Natural killer cell (primary cell): Measurements from ENCODE around the gene HECTD4. TPM values are rescaled to one million over a fixed set of nuclear protein-coding genes. Genes with fewer than 3 reads are reported as not detected.

ENCODE experiments used
- ATAC-seq, 3 donors: fragments of 150-1000 bp in 2 of 3; fragments of 200-7000 bp in 1 of 3; cut with Tn5 transposase; 1 replicate in 1 of 3; 2 replicates in 2 of 3; pipeline ENCODE4 v1.10.0; 2021; ENCODE audit warnings: mild to moderate bottlenecking in 2 of 3, moderate library complexity in 2 of 3
- DNase-seq, 2 donors: peaks; one replicate each; pipeline versions ENCODE4 v3.0.0 to v3.0.0-alpha.2; 2013 to 2021; ENCODE audit warnings: mixed read lengths in 1 of 2
- H3K27ac ChIP-seq: one replicate; pipeline ENCODE4 v1.5.1; 2013; ENCODE audit warnings: mild to moderate bottlenecking, low read length
- H3K27me3 ChIP-seq: one replicate; pipeline ENCODE4 v1.6.1; 2013; ENCODE audit warnings: low read length; ENCODE audit not compliant: control insufficient read depth, insufficient read depth
- H3K36me3 ChIP-seq: one replicate; pipeline ENCODE4 v1.6.1; 2013; ENCODE audit warnings: low read length; ENCODE audit not compliant: control insufficient read depth, insufficient read depth
- H3K4me1 ChIP-seq: one replicate; pipeline ENCODE4 v1.6.1; 2013; ENCODE audit warnings: low read length; ENCODE audit not compliant: control insufficient read depth, insufficient read depth
- H3K4me3 ChIP-seq: one replicate; pipeline ENCODE4 v1.5.1; 2013; ENCODE audit warnings: low read length
- H3K9me3 ChIP-seq: one replicate; pipeline ENCODE4 v1.6.1; 2013; ENCODE audit warnings: low read length; ENCODE audit not compliant: control insufficient read depth, insufficient read depth
- H3K27ac Mint-ChIP-seq, 2 donors: one replicate each; pipeline ENCODE4 v1.8.0; 2022; ENCODE audit warnings: mild to moderate bottlenecking in 2 of 2, mixed read lengths in 2 of 2, moderate library complexity in 1 of 2
- H3K27me3 Mint-ChIP-seq, 2 donors: one replicate each; pipeline ENCODE4 v1.8.0; 2022; ENCODE audit warnings: low read depth in 2 of 2, mixed read lengths in 2 of 2
- H3K36me3 Mint-ChIP-seq: one replicate; pipeline ENCODE4 v1.8.0; 2022; ENCODE audit warnings: mixed read lengths
- H3K4me1 Mint-ChIP-seq, 2 donors: one replicate each; pipeline ENCODE4 v1.8.0; 2022; ENCODE audit warnings: mixed read lengths in 2 of 2
- H3K4me3 Mint-ChIP-seq: one replicate; pipeline ENCODE4 v1.8.0; 2022; ENCODE audit warnings: mild to moderate bottlenecking, moderate library complexity, mixed read lengths
- H3K9me3 Mint-ChIP-seq, 2 donors: one replicate each; pipeline ENCODE4 v1.8.0; 2022; ENCODE audit warnings: mixed read lengths in 2 of 2
- WGBS: methylation state at CpG from one replicate; pipeline ENCODE4 v1.1.7; 2013; ENCODE audit warnings: missing lambda C conversion rate; ENCODE audit not compliant: insufficient coverage; 5-methylcytosine and 5-hydroxymethylcytosine counted together
- intact Hi-C: fragments of 100-400 bp; cut with micrococcal nuclease; formaldehyde crosslinking; loops from one replicate; pipeline ENCODE4 v1.14.2; 2022
- total RNA-seq, 4 donors: library from RNA; stranded (reverse); fragments of 120-200 nt in 1 of 4; gene quantifications; one replicate each; pipeline versions ENCODE4 v1.2.3 to v1.2.4, GENCODE V29; 2013 to 2022
- TF ChIP-seq, protein P1 (sequence below): fragments of 200-600 bp; IDR thresholded peaks from one replicate; pipeline ENCODE4 v1.8.0; 2022; ENCODE audit warnings: antibody characterized with exemption

Gene HECTD4
- total RNA-seq, 3 donors from 2014 or later (not counting 1 experiment from before 2014, with no cell fraction given): 66.9 to 82.6 (median 79.2) TPM

DNA sequence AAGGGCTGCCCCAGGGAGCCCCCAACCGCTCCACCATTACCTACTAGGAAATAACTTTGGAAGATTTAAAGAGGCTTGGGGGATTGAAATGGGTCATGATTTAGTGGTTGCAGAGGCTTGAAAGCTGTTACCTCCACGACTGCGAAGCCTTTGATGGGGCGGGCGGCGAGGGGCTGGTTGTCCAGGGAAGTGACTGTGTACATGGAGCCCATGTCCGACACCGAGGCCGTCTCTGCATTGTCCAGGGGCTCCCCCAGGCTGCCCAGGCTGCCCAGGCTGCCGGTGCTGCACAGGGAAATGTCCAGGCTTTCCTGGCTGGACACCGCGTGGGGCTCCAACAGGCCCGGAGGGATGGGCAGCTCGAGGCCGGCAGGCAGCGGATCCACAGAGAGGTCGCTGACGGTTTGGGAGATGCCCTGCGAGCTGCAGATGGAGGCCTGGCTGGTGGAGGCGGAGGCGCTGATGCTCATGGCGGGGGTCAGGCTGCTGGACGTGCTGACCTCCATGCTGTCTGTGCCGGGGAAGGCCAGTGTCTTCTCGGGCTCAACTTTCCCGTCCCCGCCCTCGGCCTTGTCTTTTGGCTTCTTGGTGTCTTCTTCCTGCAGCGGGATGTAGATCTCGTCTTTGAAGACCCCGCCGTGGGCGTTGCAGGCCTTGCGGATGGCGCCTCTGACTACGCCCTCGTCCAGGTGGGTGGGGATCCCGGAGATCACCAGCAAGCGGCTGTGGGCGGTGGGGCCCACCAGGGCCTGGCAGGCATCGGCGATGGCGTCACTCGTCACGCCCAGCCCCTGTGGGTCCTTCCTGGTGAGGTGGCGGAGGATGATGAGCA is 198.0 kb downstream of the HECTD4 start:
- Histone ChIP-seq H3K27me3 (no peaks in the 10 kb centered on the region), H3K9me3 (no peaks in the 10 kb centered on the region), H3K4me1 (no peaks in the 10 kb centered on the region), H3K4me3 (no peak overlapping the region), H3K27ac (no peak overlapping the region), H3K36me3 (peaks cover 46% of the 10 kb centered on the region)
- Mint-ChIP-seq H3K36me3 (no peaks in the 10 kb centered on the region), H3K27ac (no peak overlapping the region), H3K9me3 (no peaks in the 10 kb centered on the region), H3K4me1 (no peaks in the 10 kb centered on the region), H3K27me3 (no peaks in the 10 kb centered on the region), H3K4me3 (no peak overlapping the region)
- TF ChIP-seq, protein P1, sequence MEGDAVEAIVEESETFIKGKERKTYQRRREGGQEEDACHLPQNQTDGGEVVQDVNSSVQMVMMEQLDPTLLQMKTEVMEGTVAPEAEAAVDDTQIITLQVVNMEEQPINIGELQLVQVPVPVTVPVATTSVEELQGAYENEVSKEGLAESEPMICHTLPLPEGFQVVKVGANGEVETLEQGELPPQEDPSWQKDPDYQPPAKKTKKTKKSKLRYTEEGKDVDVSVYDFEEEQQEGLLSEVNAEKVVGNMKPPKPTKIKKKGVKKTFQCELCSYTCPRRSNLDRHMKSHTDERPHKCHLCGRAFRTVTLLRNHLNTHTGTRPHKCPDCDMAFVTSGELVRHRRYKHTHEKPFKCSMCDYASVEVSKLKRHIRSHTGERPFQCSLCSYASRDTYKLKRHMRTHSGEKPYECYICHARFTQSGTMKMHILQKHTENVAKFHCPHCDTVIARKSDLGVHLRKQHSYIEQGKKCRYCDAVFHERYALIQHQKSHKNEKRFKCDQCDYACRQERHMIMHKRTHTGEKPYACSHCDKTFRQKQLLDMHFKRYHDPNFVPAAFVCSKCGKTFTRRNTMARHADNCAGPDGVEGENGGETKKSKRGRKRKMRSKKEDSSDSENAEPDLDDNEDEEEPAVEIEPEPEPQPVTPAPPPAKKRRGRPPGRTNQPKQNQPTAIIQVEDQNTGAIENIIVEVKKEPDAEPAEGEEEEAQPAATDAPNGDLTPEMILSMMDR: no peak
- DNase-seq (no peak), ATAC-seq (no peak)
- 97% methylated on average over 45 of the region's 46 CpGs for WGBS
- intact Hi-C loops: no loop called here

DNA sequence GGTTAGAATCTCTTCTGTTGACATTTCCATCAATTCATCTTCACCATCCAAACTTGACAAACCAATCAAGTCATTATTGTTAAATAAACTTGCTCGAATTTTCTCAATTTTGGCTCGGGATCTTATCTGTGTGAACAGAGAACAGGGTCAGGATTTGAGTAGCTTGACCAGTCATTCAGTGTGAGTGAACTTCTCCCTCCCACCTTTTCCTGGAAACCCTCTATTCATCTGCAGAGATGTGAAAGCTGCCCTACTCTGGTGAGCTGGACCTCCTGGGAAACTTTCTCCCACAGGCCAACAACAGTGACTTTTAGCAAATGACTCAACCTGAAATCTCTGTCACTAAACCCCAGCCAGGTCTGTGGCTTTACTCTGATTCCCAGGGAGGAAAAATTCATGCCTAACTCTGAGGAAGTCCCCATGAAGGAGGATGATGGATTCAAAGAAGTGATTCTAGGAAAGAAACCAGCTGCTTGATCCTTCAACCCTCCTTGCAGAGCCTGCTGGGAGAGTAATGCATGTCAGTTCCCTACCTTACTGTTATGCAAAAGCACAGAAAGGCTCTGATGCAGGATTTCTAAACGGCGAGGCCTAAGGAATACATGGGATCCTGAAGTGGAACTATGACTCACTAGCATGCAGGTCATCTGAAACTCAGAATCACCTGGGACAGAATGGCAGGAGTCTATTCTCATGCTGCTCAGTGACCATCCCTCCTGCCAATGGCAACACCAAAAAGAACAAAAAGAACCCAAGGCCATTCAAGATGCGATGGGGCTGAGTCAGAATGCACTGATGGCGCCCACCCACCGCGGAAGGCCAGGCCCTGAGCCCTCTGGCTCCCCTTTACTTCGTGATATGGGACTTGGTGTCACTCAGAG is 198.8 kb downstream of the HECTD4 start:
- H3K9me3 Mint-ChIP-seq: no peaks in the 10 kb centered on the region
- H3K9me3 ChIP-seq: no peaks in the 10 kb centered on the region
- H3K27ac ChIP-seq: no peak overlapping the region
- H3K36me3 ChIP-seq: peaks cover 47% of the 10 kb centered on the region
- no peaks in the 10 kb centered on the region for H3K27me3 ChIP-seq
- H3K4me3 Mint-ChIP-seq: no peak overlapping the region
- no peaks in the 10 kb centered on the region for H3K27me3 Mint-ChIP-seq
- DNase-seq (no peak), ATAC-seq (no peak)
- 90% methylated on average over 9 of the region's 9 CpGs for WGBS
- H3K4me1 ChIP-seq: no peaks in the 10 kb centered on the region
- intact Hi-C loops: no loop called here
- no peak overlapping the region for H3K4me3 ChIP-seq
- H3K27ac Mint-ChIP-seq: no peak overlapping the region
- TF ChIP-seq, protein P1: no peak
- no peaks in the 10 kb centered on the region for H3K4me1 Mint-ChIP-seq
- H3K36me3 Mint-ChIP-seq: no peaks in the 10 kb centered on the region

DNA sequence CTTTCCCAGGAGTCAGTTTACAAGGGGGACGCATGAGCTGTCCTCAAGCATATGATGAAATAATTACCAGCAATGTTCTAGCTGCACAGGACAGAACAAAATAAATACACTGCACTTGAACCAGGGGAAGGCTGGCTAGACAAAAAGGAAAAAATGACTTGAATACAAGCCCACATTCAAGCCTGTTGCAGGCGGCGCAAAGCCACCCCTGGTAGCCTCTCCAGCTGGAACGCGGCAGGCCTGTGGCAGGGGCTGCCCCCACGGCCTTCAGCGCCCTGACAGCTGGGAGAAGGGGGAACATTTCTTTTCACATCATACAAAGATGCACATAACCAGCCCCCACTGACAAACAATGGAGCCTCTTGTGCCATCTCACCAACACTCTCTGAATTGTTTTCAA is 199.7 kb downstream of the HECTD4 start:
- Mint-ChIP-seq H3K4me3 (no peak overlapping the region), H3K27me3 (no peaks in the 10 kb centered on the region), H3K9me3 (no peaks in the 10 kb centered on the region), H3K4me1 (no peaks in the 10 kb centered on the region), H3K27ac (no peak overlapping the region), H3K36me3 (no peaks in the 10 kb centered on the region)
- Histone ChIP-seq H3K9me3 (no peaks in the 10 kb centered on the region), H3K4me1 (no peaks in the 10 kb centered on the region), H3K36me3 (peaks cover 54% of the 10 kb centered on the region), H3K27me3 (no peaks in the 10 kb centered on the region), H3K4me3 (no peak overlapping the region), H3K27ac (no peak overlapping the region)
- TF ChIP-seq, protein P1: no peak
- DNase-seq: no peak
- ATAC-seq: no peak
- intact Hi-C loops: no loop called here
- 92% methylated on average over 7 of the region's 7 CpGs for WGBS
